ENCODE measurements around the gene TAAR2.
"Not testable (repeated sequence)": the region's sequence is repeated elsewhere in the genome, so short reads cannot be mapped to it uniquely, and the experiment has no call there.

The TAAR2 gene

DNA sequence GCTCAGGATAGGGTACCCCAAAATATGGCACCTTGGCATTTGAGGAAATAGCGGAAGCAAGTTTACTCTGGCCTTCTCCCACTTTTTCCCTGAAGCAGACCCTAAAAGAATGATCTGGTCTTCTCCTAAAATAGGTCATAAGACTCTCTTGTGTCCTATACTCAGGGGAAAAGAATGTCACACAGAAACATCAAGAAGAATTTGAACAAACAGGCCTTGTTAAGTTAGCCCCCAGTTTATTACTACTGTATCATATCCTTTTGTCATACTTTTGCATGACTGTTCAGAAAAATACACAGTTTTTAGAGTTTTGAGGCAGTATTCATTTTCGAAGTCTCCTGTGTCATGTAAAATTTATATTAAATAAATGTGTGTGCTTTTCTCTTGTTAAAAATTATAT lies 12.5 kb downstream of the TAAR2 start:
- no peak for DNase-seq

DNA sequence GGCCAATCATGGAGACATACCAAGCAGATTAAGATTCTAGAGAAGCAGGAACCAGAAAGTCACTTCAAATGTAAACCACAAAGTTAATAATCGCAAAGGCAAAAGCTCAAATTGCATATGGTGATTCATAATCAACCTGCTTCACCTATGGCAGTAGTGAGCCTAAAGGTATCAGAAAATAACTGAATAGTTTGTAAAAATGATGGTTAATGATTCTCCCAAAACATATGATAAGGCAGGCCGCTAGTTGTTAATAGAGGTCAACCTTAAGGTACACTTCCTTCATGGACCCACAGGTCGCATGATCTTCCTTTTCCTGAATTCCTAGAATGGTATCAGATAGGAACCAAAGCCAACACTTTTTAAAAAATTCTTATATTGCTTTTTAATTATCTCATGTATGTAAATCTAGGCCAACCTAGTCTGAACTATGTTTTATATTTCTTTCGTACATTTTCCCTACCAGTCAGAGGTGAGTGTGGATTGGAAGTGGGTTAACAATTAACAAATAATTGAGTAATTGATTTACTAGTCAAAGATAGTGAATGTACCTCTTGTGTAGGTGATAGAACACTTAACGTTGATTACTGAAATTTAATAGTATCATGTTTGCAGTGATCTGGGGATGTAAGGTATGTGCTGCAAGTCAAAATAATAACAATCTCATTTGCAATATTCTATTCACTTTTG lies 16.4 kb downstream of the TAAR2 start:
- no peak for DNase-seq

DNA sequence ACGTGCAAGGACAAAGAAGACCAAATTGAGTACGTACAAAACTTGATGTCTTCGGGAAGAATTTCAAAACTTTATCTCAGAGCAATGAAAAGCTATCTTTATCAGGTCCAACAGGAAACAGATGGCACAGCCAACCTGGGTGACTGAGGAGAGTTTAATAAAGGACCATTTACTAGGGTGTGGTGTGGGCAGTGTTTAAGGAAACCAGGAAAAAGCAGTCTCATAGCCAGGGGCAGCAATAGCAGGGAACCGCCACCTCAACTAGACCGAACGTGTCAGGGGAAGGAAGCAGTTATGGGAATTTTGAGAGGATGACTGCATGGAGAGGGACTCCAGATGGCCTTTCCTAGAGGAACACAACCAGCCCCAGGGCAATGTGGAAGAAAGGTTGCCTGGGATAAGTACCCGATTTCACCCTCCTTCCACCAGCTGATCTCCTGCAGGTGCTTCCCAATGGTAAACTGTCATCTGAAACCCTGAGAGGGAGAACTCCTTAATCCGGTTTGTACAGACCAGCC lies 19.4 kb downstream of the TAAR2 start:
- DNase-seq, result no peak

DNA sequence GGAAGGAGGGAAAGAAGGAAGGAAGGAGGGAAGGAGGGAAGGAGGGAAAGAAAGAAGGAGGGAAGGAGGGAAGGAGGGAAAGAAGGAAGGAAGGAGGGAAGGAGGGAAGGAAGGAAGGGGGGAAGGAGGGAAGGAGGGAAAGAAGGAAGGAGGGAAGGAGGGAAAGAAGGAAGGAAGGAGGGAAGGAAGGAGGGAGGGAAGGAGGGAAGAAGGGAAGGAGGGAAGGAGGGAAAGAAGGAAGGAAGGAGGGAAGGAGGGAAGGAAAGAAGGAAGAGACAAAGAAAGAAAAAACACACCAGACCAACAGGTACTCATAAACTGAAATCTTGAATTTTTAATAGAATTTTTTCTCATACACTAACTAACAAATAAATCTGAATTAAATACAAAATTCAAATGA lies 23.2 kb downstream of the TAAR2 start:
- DNase-seq, result not testable (repeated sequence)

DNA sequence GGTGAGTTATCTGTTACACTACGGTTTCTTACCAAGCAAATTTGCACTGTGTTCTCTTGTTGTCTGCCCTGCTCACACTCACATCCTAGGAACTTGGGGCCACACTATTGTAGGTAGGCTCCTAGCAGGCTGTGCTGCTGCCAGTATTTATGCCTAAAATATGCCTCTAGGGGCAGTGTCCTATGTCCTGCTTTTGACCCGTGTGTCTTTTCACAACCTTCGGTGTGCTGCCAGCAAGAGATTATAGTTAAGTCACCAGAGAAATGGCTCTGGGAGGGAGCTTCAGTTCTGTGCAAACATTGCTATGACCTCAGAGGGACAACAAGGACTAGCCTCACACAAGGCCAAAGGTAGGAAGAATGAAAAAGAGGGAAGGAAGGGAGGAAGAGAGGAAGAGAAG lies 25.6 kb downstream of the TAAR2 start:
- DNase-seq, result no peak

DNA sequence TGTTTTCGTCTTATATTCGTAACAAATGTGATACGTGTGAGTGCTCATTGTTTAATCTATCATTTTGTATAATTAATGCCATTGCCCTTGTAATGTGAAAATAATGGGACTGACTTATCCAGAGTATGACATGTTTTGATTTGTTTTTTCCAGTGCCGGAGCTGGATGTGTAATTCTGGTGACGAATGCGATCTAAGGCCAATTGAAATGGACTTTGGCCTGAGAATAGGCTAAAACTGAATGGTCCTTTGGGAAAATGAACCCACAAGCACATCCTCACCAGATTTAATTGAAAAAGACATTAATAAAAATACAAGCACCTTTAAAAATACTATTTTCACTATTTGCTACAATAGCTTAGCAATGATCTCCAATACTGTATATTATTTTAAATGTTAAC lies 27.9 kb downstream of the TAAR2 start:
- DNase-seq, result no peak

DNA sequence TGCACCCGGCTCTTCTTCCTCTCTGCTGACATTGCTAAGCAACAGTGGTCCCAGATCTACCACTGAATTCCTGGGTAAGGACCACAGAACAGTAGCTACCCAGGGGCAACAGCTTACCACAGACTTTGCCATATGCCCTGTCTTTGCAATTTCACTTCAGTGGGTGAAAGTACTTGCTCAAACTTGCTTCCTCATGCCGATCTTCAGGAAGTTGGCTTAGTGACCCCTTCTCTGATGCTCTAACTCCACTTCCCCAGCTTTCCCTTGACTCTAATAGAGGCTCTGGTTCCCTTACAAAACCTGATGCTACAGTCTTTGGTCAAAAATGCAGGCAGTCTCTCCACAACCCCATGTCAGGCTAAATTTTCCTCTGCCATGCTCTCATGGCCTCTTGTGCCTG lies 31.2 kb downstream of the TAAR2 start:
- DNase-seq, result no peak

DNA sequence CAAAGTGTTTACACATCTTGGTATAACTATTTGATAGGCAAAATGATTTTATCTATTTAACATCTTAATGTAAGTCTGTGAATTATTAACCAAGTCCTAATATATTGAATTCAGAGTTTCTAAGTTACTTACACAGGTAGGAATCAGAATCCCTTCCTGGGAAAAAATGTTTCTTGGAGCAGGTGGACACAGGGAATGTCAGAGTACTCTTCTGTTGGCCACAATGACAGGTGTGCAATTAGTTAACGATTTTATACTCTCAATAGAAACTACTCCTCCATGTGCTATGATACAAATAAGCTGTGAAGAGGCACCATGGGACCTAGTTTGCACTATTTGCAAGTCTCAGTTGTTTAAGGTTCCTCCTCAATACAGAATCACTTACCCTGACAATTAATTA lies 33.7 kb downstream of the TAAR2 start:
- DNase-seq, result no peak

DNA sequence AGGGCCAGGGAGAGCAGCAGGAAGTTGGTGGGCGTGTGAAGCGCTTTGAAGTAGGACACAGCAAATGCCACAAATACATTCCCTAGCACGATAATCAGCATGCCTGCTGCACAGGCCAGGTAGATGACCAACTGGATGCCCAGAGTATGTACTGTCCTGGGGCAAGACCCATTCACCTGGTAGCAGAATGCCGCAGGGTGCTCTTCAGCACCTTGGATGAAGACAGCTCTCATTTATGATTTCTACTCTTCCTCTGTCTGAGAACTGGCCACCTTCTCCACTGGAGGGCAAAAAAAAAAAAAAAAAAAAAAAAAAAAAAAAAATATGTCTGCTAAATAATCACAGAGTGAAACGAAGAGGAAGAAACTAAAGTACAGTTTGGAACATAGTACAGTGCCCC lies 34.6 kb downstream of the TAAR2 start, which contains the start of gene TAAR5:
TSS of gene TAAR5 (minus strand) at position 288 of the 400 bp plus-strand sequence. CDS start at position 233, 55 bp downstream.
- no peak for DNase-seq

DNA sequence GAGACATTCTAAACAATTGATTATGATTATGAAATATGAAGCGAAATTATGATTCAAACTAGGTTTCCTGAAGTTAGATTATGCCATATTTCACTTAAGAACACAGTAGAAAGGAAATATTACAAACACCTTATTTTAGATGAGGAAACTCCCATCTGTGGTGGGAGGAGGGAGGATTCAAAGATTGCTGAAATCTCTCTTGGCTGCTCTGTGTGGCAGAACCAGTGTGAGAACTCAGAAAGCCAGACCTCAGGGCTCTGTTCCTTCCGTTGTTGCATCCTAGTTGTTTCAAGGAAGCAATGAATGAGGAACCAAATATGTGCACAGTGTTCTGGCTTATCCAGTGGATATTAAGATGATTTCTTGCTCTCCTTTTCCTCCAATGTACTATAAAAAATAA lies 36.7 kb downstream of the TAAR2 start:
- DNase-seq, result no peak

DNA sequence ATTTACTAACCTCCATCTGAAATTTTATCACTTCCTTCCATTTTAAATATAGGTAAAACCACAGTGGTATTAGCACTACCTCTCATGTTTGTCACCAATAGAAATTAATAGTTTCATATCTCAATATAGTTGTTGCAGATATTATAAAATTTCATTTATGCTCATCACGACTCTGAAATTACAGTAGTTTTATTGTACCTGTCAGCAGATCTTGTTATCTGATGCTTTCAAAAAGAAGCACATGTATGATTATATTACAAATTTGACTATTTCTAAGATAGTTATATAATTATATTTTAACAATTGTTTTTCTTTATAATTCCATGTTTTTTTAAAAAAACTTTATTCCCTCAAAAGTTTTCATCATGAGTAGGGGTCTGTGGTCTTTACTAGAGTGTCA lies 39.4 kb downstream of the TAAR2 start:
- DNase-seq, result no peak

DNA sequence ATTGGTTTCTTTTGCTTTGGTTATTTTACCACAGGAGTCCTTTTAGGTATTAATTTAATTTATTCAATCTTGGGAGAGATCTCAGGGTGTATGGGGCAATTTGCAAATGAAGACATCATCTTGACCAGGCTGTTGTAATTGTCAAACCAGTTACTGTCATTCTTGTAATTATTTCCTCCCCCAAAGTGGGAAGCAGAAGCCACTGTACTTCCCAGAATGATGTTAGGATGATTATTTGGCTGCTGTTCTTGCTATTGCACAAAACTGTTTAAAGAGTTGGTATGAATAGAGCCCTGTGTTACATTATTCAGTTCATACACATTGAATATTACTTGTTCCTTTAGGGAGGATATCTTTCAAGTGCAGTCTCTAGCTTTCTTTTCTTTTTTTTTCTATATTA lies 52.3 kb downstream of the TAAR2 start:
- DNase-seq, result no peak

DNA sequence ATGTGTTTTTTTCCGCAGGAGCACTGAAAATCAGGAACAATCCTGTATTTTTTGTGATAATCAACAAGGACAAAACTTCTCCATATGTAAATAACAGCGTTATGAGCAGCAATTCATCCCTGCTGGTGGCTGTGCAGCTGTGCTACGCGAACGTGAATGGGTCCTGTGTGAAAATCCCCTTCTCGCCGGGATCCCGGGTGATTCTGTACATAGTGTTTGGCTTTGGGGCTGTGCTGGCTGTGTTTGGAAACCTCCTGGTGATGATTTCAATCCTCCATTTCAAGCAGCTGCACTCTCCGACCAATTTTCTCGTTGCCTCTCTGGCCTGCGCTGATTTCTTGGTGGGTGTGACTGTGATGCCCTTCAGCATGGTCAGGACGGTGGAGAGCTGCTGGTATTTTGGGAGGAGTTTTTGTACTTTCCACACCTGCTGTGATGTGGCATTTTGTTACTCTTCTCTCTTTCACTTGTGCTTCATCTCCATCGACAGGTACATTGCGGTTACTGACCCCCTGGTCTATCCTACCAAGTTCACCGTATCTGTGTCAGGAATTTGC lies 53.8 kb downstream of the TAAR2 start, which contains the start of gene TAAR6:
TSS of gene TAAR6 (plus strand) at position 102 of the 557 bp plus-strand sequence. CDS start at position 102, 0 bp downstream.
- DNase-seq, result no peak

DNA sequence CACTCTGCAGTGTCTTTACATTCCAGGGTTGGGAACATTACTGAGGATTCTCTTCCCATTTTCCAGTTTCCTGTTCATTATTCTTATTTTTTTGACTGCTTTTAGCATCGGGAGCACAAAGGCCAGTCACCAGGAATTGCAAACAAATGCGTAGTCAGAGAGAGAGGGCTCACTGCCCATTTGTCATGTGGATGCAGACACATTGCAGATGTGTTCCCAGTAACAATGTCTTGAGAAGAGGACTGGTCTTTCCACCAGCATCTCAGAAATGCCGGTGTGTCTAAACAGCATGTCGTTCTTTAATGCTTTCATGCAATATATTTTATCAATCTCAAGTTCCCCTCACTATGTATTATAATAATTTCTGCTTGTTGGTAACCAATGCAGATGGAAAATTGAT lies 54.9 kb downstream of the TAAR2 start:
- DNase-seq, result no peak

DNA sequence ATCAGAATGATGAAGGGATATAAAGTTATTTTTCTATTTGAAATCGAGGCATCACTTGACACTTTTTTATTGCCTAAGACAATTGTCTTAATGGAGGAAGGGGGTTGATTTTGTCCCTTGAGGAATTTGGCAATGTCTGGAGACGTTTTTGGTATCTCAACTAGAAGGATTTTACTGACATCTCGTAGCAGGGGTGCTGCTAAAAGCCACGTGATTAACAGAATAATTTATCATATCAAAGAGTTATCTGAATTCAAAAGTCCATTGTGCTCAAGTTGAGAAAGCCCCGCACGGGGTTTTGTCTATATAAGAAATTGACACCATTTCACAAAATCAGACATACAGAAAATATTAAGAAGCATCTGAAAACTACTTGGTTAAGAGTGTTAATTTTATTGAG lies 55.5 kb downstream of the TAAR2 start:
- no peak for DNase-seq

DNA sequence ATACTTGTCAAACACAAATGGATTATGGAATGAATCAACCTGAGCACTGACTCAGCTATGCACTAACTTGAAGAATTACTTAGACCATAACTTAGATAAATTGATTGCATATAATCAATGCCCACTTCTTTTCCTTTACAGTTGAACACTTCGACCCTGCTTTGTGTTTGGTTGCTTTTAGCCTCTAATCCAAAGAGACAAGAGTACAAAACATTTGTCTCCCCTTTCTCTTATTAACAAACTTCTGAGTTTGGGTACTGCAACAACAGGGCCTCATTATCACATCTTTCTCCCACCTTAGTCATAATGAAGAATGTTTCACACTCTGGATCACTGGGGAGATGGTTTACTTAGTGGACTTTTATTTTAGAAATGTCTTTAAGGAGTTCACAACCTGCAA lies 56.5 kb downstream of the TAAR2 start:
- DNase-seq, result no peak

All from activated CD4-positive, alpha-beta T cell treated with anti-CD3 and anti-CD28 coated beads for 48 hours (primary cell).